GM18909 (cell line): ENCODE results near the gene RNF215.
"Not testable (repeated sequence)": the region's sequence is repeated elsewhere in the genome, so short reads cannot be mapped to it uniquely, and the experiment has no call there.

Experiments used
- ATAC-seq: cut with Tn5 transposase; IDR thresholded peaks from one replicate; pipeline ENCODE4 v1.9.1; 2021; ENCODE audit warnings: mild to moderate bottlenecking; ENCODE audit not compliant: unreplicated experiment, poor library complexity

Gene RNF215

GRCh38 chr22:30368420-30368819 lies 18.8 kb downstream of the RNF215 start:
- no peak for ATAC-seq

DNA sequence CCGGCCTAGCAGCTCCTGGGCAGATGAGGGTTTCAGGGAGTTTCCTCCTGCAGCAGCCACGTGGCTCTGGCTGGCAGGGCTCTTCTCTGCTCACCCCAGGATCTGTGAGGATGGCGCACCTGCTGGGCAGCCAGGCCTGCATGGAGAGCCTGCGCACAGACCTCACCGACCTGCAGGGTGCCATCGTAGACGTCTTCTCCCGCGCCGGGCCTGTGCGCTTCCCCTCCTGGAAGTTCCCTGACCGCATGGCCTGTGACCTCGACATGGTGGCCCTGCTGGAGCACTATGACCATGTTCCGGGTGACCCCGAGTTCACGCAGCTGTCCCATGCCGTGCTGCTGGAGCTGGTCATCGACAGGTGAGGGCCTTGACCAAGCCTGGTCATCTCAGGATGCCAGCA lies 21.3 kb downstream of the RNF215 start:
- no peak for ATAC-seq

DNA sequence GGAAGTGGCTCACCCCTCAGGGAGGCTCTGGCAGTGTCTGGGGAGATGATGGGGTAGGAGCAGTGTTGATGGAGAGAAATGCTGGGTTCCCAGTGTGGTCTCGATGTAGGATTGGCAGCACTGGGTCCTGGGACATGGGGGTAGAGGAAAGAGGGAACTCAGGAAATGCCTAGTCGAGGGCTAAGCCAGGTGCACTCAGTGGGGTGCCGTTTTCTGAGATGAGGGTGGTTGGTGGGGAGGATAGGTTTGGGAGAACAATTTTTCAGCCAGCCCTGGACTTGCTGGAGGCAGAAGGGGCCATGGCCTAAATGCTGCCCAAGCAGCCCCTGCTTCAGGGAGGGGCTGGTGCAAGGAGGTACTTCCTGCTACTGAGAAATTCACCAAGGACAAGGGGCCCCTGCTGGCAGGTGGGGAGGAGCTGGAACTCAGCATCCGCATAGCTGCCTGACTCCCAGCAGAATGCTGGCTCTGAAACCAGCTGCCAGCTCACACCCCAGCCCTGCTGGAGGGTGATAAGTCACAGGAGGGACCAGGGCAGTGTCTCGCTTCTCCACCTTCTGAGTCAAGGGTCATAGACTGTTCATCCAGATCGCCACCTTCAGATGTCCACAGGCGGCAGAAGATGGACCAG lies 24.4 kb downstream of the RNF215 start:
- no peak for ATAC-seq

GRCh38 chr22:30361916-30362650 lies 25.1 kb downstream of the RNF215 start:
- no peak for ATAC-seq

DNA sequence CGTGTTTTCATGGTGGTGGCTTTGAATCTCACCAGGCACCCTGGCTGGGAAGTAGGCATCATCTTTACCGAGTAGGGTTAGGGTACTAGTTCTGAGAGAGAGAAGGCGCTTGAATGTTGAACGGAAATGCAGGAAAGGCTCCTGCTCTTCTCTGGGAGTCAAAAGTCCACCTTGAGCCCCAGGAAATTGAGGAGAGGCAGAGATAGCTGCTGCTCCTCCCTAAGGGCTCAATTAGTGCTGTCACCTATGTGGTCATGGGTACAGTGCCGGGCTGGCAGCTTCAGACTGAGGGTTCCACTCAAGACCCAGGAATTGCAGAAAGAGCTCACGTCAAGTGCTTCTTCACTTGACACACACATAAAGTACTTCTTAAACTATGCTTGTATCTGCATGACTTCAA lies 28.7 kb downstream of the RNF215 start:
- no peak for ATAC-seq

DNA sequence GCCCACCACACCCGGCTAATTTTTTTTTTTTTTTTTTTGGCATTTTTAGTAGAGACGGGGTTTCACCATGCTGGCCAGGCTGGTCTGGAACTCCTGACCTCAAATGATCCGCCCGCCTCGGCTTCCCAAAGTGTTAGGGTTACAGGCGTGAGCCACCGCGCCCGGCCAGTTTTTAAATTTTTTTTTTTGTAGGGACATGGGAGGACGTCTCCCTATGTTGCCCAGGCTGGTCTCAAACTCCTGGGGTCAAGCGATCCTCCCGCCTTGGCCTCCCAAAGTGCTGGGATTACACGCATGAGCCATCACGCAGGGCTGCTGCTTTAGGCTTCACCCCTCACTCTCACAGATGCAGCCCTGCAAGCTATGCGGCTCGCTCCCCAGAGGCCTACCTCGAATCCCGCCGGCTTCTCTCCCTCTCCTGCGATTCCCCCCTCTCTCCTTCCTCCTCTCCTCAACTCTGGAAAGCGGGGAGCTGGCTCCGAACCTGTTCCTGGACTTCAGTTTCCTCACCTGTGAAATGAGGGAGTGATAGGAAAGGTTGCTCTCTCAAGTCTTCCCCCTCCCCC lies 29.5 kb downstream of the RNF215 start:
- ATAC-seq = no peak

DNA sequence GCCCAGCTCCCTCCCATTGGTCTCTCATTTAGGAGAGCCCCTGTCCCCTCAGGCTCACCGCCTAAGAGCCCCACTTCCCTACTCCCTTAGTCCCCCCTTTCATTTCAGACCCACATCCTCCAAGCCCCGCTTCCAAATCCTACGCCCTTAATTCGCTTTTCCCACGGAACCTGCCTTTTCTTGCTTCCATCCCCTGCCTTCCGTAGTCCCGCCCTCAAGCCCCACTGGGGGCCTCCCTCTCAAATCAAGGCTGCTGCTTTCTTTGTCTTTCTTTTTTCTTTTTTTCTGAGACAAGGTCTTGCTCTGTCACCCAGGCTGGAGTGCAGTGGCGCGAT lies 30.0 kb downstream of the RNF215 start:
- ATAC-seq = no peak

DNA sequence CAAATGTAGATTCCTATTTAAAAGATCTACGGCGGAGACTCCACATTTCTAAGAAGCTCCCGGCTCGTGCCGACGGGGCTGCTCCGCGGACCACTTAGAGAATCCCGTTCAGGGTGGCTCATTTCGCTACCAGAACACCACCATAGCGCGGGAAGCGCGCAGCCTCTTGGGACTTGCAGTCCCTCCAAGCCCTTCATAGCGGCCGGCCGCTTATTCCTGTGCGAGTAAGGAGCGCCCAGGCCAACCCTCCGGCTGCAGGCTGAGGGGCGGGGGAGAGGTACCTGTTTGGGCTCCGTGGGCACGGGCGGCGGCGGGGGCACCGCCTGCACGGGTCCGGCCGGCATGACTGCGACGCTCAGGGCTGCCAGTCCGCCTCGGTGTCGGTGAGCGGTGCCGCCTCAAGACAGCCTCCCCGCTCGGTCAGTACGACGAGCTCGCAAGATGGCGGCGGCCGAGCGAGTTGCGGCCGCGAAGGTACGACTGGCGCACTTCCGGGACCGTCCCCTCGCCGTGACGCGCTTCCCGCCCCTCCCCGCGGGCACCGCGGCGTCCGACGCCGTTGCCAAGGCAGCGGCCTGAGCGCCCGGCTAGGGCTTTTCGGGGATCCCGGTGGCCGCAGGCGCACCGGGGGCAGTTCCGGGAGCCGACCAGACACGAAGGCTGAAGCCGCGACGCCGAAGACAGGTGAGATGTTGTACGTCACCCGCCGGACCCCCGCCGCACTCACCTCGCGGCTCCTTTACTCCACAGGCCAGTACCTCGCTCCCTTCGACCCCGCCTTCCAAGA lies 30.6 kb downstream of the RNF215 start, which contains the start of the genes CCDC157 and SF3A1:
Gene CCDC157 (plus strand): TSS at position 559 of the 787 bp plus-strand sequence. CDS start 8,994 bp downstream, outside the sequence.
Gene SF3A1 (minus strand): TSS at position 446 of the 787 bp plus-strand sequence. CDS start 102 bp downstream, at position 344.
- peak; percentile 89 for ATAC-seq

GRCh38 chr22:30354644-30355043 lies 32.6 kb downstream of the RNF215 start:
- ATAC-seq = no peak

- no peak for ATAC-seq
These were observed 36.0 kb downstream of the RNF215 start for GRCh38 chr22:30351226-30351625.

- ATAC-seq = no peak
These were observed 38.4 kb downstream of the RNF215 start for GRCh38 chr22:30348809-30349208.

- ATAC-seq = no peak
These were observed 38.8 kb downstream of the RNF215 start for GRCh38 chr22:30348404-30348803.

GRCh38 chr22:30347255-30347892 lies 39.8 kb downstream of the RNF215 start:
- no peak for ATAC-seq

DNA sequence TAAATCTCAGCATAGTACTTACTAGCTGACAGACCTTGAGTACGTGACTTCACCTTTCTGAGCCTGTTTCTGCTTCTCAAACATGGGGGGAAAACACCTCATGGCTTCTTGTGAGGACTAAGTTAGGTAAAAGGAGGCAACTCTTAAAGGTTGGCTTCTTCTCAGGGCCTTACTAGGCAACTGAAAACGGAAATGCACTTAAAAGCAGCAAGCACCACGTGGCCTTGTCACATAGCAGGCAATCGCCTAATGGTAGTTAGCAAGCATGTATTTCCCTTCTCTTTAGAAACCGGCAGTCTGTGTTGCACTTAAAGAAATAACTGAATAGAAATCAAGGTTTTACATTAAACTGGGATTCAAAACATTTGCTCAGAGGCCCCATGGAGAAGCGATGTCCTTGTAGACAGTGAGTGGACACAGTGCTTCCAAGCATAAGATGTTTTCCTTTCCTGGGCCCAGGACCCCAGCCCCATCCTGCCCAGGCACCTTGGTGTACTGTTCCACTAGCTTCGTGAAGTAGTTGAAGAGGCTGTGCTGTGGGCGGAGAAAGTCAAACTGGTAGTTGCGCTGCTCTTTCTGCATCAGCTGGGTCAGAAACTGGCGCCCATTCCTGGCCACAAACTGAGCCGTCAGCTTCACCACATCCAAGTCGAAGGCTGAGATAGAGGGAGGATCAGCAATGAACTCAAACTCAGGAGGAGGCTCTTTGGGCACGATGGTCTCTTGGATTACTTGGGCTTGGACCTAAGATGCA lies 42.6 kb downstream of the RNF215 start:
- ATAC-seq = no peak

GRCh38 chr22:30340911-30341685 lies 46.1 kb downstream of the RNF215 start:
- no peak for ATAC-seq

DNA sequence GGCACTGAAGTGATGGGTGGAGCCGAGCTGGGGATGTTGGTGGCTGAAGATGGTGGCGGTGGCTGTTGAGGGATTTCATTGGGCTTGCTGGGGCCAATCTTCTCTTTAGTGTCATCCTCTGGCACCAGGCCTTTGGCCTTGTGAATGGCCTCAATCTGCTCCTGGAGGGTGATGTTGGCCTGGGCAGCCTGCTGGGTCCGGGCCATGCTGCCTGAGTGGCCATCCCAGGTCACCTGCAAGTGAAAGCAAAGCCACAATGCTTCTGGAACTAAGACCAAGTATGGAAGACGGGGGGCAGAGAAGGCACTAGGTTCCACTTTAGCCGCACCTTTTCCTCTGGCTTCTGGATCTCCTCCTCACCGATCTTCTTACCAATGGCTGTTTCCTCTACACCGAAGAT lies 48.4 kb downstream of the RNF215 start:
- ATAC-seq = no peak

DNA sequence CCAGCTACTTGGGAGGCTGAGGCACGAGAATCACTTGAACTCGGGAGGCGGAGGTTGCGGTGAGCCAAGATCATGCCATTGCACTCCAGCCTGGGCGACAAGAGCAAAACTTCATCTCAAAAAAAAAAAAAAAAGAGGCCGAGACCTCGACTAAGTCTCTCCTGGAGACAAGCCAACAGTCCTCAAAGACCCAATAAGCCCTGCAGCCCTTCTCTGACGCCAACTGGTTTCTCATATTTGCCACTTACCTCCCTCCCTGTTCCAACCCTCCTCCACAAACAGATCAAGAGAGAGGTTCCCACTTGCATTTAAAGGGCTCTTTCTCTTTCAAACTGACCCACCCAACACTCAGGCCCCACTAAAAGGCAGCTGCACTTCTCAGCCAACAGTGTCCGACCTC lies 48.9 kb downstream of the RNF215 start:
- ATAC-seq = not testable (repeated sequence)

DNA sequence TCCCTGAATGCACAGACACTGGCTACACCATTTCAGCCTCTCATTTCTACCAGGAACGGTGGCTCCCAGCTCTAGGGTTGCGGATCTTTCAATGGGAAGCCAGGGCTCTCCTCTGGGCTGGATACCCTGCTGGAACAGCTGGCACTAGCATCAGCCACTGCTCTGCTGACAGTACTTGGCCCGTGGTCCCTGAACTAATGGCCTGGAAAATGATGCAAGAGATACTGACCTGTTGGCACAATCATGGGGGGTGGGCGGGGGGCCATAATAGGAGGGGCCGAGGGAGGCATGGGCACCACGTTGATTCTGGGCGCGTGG lies 49.8 kb downstream of the RNF215 start:
- ATAC-seq = no peak
